Fibroblast of lung (primary cell): ENCODE measurements around the gene LAMB1. TPM values are rescaled to one million over a fixed set of nuclear protein-coding genes. Genes with fewer than 3 reads are reported as not detected.

Source experiments
- DNase-seq, 2 donors: peaks; one replicate each; pipeline versions ENCODE4 v3.0.0 to v3.0.0-alpha.2; 2010; ENCODE audit warnings: low read depth in 2 of 2
- H2AFZ ChIP-seq: 2 replicates; pipeline ENCODE4 v1.5.1; 2012; ENCODE audit warnings: low read length, control low read depth, inconsistent platforms
- H3K27ac ChIP-seq: 2 replicates; pipeline ENCODE4 v1.5.1; 2011; ENCODE audit warnings: low read length, control low read depth; ENCODE audit not compliant: insufficient read depth
- H3K27me3 ChIP-seq: 2 replicates; pipeline ENCODE4 v1.5.1; 2011; ENCODE audit warnings: mild to moderate bottlenecking, low read length; ENCODE audit not compliant: control insufficient read depth, insufficient read depth
- H3K36me3 ChIP-seq: 2 replicates; pipeline ENCODE4 v1.5.1; 2011; ENCODE audit warnings: low read length; ENCODE audit not compliant: control insufficient read depth, insufficient read depth
- H3K4me1 ChIP-seq: 2 replicates; pipeline ENCODE4 v1.5.1; 2011; ENCODE audit warnings: low read length; ENCODE audit not compliant: control insufficient read depth, insufficient read depth; ENCODE audit errors: extremely low read depth
- H3K4me2 ChIP-seq: 2 replicates; pipeline ENCODE4 v1.5.1; 2011; ENCODE audit warnings: low read length, control low read depth; ENCODE audit not compliant: insufficient read depth; ENCODE audit errors: extremely low read depth
- H3K4me3 ChIP-seq, 4 experiments: fragments of 200-600 bp in 1 of 4; sonication (generic) in 1 of 4; replicated peaks in 1 of 4; 2 replicates each; pipeline ENCODE4 v1.5.1; 2011 to 2016; ENCODE audit warnings: low read length in 4 of 4, low read depth in 3 of 4, mild to moderate bottlenecking in 3 of 4, control low read depth in 2 of 4, inconsistent platforms in 1 of 4, mixed read lengths in 1 of 4; ENCODE audit not compliant: insufficient read depth in 1 of 4; ENCODE audit errors: control extremely low read depth in 1 of 4
- H3K79me2 ChIP-seq: 2 replicates; pipeline ENCODE4 v1.5.1; 2012; ENCODE audit warnings: mild to moderate bottlenecking, low read length, inconsistent platforms; ENCODE audit not compliant: control insufficient read depth, insufficient read depth
- H3K9ac ChIP-seq: 2 replicates; pipeline ENCODE4 v1.5.1; 2011; ENCODE audit warnings: mild to moderate bottlenecking, low read length, control low read depth; ENCODE audit not compliant: insufficient read depth
- H3K9me3 ChIP-seq: 2 replicates; pipeline ENCODE4 v1.5.1; 2012; ENCODE audit warnings: low read depth, low read length; ENCODE audit not compliant: control insufficient read depth, insufficient read depth
- H4K20me1 ChIP-seq: 2 replicates; pipeline ENCODE4 v1.5.1; 2011; ENCODE audit warnings: low read length; ENCODE audit not compliant: control insufficient read depth, insufficient read depth; ENCODE audit errors: extremely low read depth
- EZH2 ChIP-seq: IDR thresholded peaks from 2 replicates; pipeline ENCODE4 v1.5.1; 2012; ENCODE audit warnings: low read length, control low read depth, mild to moderate bottlenecking; ENCODE audit errors: missing control alignments
- polyA plus RNA-seq, 2 donors: library from polyadenylated mRNA; depleted of rRNA in 1 of 2; stranded (reverse) in 1 of 2; unstranded in 1 of 2; fragments of >200 nt; gene quantifications; 2 replicates each; pipeline ENCODE4 v1.2.1, GENCODE V29; 2011 to 2012; ENCODE audit warnings: missing spikeins in 1 of 2
- total RNA-seq: library from RNA; depleted of rRNA; stranded (reverse); fragments of >200 nt; gene quantifications from 2 replicates; pipeline ENCODE4 v1.2.1, GENCODE V29; 2014
- TF ChIP-seq, protein P1 (sequence below), 2 donors: IDR thresholded peaks in 1 of 2; conservative IDR thresholded peaks in 1 of 2; 1 replicate in 1 of 2; 2 replicates in 1 of 2; pipeline ENCODE4 v1.5.1; 2011 to 2012; ENCODE audit warnings: low read length in 2 of 2, control low read depth in 1 of 2, inconsistent platforms in 1 of 2, low read depth in 1 of 2, mild to moderate bottlenecking in 1 of 2

LAMB1 gene
- total and polyA plus RNA-seq, 2 donors (not counting 1 experiment from before 2014, with no cell fraction given): 428 to 516 TPM

DNA sequence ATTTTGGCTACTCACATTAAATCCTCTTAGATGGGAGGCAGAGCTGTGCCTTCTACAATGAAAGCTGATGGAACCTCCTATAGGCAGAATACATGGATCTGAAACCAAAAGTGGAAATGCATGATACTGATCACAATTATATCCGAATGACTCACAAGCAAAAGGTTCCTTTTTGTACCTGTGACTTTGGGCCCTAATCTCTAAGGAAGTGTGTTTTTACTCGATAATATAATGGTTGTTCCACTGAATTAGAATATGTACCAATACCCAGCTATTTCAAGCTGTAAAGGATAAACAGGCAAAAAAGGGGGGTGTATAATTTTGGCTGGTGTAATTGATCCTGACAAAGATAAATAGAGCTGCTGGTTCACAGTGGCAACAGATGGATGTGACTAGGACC, 17.6 kb upstream of the LAMB1 start:
- Histone ChIP-seq H3K79me2 (no peaks in the 10 kb centered on the region), H3K36me3 (no peaks in the 10 kb centered on the region), H3K4me3 (no peak overlapping the region), H4K20me1 (no peaks in the 10 kb centered on the region), H2AFZ (no peak overlapping the region), H3K27me3 (no peaks in the 10 kb centered on the region), H3K9me3 (no peaks in the 10 kb centered on the region), H3K4me1 (peaks cover 6% of the 10 kb centered on the region), H3K9ac (no peak overlapping the region), H3K4me2 (no peak overlapping the region), H3K27ac (no peak overlapping the region)
- TF ChIP-seq, protein P1, sequence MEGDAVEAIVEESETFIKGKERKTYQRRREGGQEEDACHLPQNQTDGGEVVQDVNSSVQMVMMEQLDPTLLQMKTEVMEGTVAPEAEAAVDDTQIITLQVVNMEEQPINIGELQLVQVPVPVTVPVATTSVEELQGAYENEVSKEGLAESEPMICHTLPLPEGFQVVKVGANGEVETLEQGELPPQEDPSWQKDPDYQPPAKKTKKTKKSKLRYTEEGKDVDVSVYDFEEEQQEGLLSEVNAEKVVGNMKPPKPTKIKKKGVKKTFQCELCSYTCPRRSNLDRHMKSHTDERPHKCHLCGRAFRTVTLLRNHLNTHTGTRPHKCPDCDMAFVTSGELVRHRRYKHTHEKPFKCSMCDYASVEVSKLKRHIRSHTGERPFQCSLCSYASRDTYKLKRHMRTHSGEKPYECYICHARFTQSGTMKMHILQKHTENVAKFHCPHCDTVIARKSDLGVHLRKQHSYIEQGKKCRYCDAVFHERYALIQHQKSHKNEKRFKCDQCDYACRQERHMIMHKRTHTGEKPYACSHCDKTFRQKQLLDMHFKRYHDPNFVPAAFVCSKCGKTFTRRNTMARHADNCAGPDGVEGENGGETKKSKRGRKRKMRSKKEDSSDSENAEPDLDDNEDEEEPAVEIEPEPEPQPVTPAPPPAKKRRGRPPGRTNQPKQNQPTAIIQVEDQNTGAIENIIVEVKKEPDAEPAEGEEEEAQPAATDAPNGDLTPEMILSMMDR (conservative IDR thresholded peaks at IDR 0.05 in 1 of 2, IDR thresholded peaks at IDR 0.05 in 1 of 2; ENCODE audit: low read depth in 1 of 2, low read length in 2 of 2): no peak
- TF ChIP-seq EZH2: no peak
- DNase-seq: no peak

DNA sequence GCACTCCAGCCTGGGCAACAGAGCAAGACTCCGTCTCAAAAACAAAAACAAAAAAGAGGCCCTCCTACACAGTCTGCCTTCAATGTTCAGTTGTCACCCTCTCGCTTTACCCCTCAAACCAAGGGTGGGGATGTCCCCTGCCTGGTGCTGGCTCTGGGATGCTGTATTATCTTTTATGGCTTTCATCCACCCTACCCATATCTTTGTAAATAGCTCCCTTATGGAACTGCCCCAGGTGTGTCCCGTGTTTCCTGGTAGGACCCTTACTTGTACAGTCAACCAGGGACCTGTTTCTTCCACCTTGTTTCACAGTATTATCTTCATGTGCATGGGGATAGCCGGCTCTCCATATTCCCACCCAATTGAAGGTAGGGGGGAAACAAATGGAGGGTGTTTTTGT, 15.7 kb upstream of the LAMB1 start:
- Histone ChIP-seq H3K4me1 (peaks cover 10% of the 10 kb centered on the region), H3K9ac (no peak overlapping the region), H4K20me1 (no peaks in the 10 kb centered on the region), H3K4me3 (no peak overlapping the region), H3K27me3 (no peaks in the 10 kb centered on the region), H2AFZ (no peak overlapping the region), H3K27ac (no peak overlapping the region), H3K9me3 (no peaks in the 10 kb centered on the region), H3K4me2 (no peak overlapping the region), H3K36me3 (no peaks in the 10 kb centered on the region), H3K79me2 (no peaks in the 10 kb centered on the region)
- DNase-seq: no peak
- TF ChIP-seq, protein P1 (conservative IDR thresholded peaks at IDR 0.05 in 1 of 2, IDR thresholded peaks at IDR 0.05 in 1 of 2; ENCODE audit: low read depth in 1 of 2, low read length in 2 of 2): no peak
- no peak for TF ChIP-seq EZH2

DNA sequence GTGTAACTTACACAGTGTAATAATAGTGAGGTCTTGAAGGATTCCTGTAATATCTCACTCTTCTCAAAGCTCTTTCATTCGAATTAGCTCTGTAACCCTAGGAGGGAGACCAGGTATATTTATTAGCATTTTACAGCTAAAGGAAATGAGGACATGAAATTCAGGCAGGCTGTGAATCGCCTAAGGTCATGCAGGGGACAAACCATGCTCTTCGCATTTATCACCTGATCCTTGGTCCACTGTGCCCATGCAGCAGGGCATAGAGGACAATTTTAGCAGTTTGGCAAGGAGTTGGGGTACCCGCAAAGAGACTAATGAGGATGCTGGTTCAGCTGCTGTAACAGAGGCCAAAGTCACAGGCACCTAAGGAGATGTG, 14.8 kb upstream of the LAMB1 start:
- Histone ChIP-seq H3K4me2 (no peak overlapping the region), H4K20me1 (no peaks in the 10 kb centered on the region), H3K9me3 (no peaks in the 10 kb centered on the region), H3K4me3 (no peak overlapping the region), H2AFZ (no peak overlapping the region), H3K79me2 (no peaks in the 10 kb centered on the region), H3K27ac (no peak overlapping the region), H3K27me3 (no peaks in the 10 kb centered on the region), H3K36me3 (no peaks in the 10 kb centered on the region), H3K4me1 (peaks cover 10% of the 10 kb centered on the region), H3K9ac (no peak overlapping the region)
- TF ChIP-seq, protein P1 (conservative IDR thresholded peaks at IDR 0.05 in 1 of 2, IDR thresholded peaks at IDR 0.05 in 1 of 2; ENCODE audit: low read depth in 1 of 2, low read length in 2 of 2): no peak
- no peak for TF ChIP-seq EZH2
- DNase-seq: no peak
